Measurements from ENCODE around the gene MARCHF5.

GRCh38 chr10:92303096-92303495 lies 12.1 kb downstream of the MARCHF5 start:
- TF ChIP-seq REST (IDR thresholded peaks at IDR 0.05; ENCODE audit: insufficient read depth in 1 of 2, low read depth in 2 of 2, low read length in 1 of 2) (no peak), CTCF (IDR thresholded peaks at IDR 0.05) (no peak), SIN3A (IDR thresholded peaks at IDR 0.05; ENCODE audit: borderline replicate concordance, insufficient read depth, low read depth, low read length) (no peak), POLR2AphosphoS5 (IDR thresholded peaks at IDR 0.05; ENCODE audit: low read depth, low read length) (no peak)
